Astrocyte of the spinal cord (primary cell): ENCODE results near the gene OTUD4.

Experiments used
- DNase-seq: peaks from one replicate; pipeline ENCODE4 v3.0.0; 2011; ENCODE audit warnings: low read depth, low spot score
- H3K4me3 ChIP-seq: 2 replicates; pipeline ENCODE4 v1.5.1; 2011; ENCODE audit warnings: low read depth, mild to moderate bottlenecking, low read length, moderate library complexity
- CTCF ChIP-seq: IDR thresholded peaks from 2 replicates; pipeline ENCODE4 v1.5.1; 2012; ENCODE audit warnings: low read depth, mild to moderate bottlenecking, low read length, inconsistent platforms
- in situ Hi-C: cut with HindIII; loops from 2 replicates; pipeline ENCODE4 v1.10.0; 2017; ENCODE audit warnings: low sequenced_read_pairs

OTUD4 gene

DNA sequence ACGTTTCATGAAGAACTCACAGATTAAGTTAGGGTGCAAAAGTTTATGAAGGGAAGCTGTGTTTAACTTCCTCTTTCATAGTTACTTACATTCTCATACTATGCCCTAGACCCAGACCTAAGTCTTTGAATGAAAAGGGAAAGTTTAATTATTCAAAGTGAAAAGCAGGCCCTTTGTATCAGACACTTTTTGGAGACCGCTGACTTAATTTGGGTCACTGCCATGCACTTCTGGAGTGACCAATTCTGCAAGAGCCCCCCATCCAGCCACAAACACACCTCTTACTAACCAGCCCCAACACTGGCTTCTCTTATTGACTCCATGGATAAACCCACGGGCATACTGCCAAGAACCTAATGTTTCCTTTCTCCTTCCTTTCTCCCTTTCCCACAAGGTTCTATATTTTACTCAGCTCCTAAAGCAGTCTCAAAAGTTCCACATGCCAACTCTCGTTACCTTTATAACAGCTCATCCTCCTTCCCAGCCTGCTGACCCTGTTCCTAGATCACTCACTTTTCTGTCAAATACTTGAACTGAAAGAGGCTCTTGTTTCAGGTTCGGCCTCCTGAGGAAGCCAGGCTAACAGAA is 47.8 kb downstream of the OTUD4 start:
- TF ChIP-seq CTCF: no peak
- no peak overlapping the region for H3K4me3 ChIP-seq
- in situ Hi-C loops: no loop called here
- DNase-seq: peak; percentile 38

- in situ Hi-C loops: no loop called here
- DNase-seq: no peak
- no peak for TF ChIP-seq CTCF
- H3K4me3 ChIP-seq: no peak overlapping the region
Observed at GRCh38 chr4:145131848-145132247, 48.5 kb downstream of the OTUD4 start.

DNA sequence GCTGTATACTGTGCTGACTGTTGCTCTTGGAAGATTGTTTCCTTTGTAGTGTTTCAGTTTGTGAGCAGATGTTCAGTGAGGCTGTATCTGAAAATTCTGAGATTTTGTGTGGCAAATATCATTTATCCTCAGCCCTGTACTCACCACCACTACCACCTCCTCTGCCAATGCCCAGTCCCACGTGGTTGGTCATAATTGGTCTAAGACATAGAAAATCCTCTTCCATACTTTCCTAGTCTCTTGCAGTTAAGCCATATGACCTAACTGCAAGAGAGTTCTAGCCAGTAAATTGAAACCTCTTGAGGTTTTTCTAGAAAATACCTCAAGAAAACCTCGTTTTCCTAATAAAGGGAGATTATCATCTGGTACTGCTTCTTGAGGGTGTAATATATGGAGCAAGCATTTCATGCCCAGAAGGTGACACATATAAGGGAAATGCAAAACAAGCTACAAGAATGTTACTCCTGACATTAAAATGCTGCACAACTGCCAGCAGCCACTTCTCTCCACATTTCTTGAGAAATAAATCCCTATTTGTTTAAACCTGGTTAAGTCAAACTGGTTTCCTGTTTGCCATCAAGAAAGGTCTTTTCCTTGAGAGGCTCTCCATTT is 49.5 kb downstream of the OTUD4 start:
- DNase-seq: peak; percentile 89
- no peak overlapping the region for H3K4me3 ChIP-seq
- in situ Hi-C loops: no loop called here
- TF ChIP-seq CTCF: no peak

- in situ Hi-C loops: no loop called here
- H3K4me3 ChIP-seq: no peak overlapping the region
- TF ChIP-seq CTCF: no peak
- DNase-seq: no peak
Observed at GRCh38 chr4:145130130-145130529, 50.3 kb downstream of the OTUD4 start.

DNA sequence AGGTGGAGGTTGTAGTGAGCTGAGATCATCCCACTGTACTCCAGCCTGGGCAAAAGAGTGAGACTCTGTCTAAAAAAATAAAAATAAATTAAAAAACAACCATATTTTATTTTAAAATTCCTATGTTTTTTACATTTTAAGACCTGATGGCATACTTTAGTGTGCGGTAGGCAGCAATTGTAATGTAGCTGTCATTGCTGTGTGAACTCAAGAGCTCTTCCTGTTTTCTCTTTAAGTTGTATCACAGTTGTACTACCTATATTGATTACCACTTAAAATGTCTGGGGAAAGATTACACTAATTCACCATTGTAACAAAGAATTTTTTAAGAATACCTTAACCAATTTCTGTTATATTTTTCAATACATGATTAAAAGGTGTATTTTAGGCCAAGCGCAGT is 55.0 kb downstream of the OTUD4 start:
- no peak overlapping the region for H3K4me3 ChIP-seq
- no peak for TF ChIP-seq CTCF
- DNase-seq: no peak
- in situ Hi-C loops: no loop called here

GRCh38 chr4:145108128-145108527 is 72.3 kb downstream of the OTUD4 start:
- no peak overlapping the region for H3K4me3 ChIP-seq

More at GRCh38 chr4:145108128-145108527, 72.3 kb downstream of the OTUD4 start:
- no peak for TF ChIP-seq CTCF
- in situ Hi-C loops: no loop called here
- DNase-seq: no peak
